Eye (tissue), 1 donor: ENCODE data around the gene SPECC1L.
A peak's percentile ranks its signal among the peaks of the same experiment; 100 is the strongest.

Source experiments
- DNase-seq: peaks from one replicate; pipeline ENCODE4 v3.0.0-alpha.2; 2015

The SPECC1L gene

GRCh38 chr22:24323695-24324094, 53.1 kb downstream of the SPECC1L start:
- no peak for DNase-seq

- no peak for DNase-seq
These were observed 53.5 kb downstream of the SPECC1L start for GRCh38 chr22:24324137-24324536.

- peak; percentile 70 for DNase-seq
These were observed 54.6 kb downstream of the SPECC1L start for GRCh38 chr22:24325105-24325757.

GRCh38 chr22:24326266-24326665, 55.6 kb downstream of the SPECC1L start:
- no peak for DNase-seq

GRCh38 chr22:24327832-24328231, 57.2 kb downstream of the SPECC1L start:
- no peak for DNase-seq

- no peak for DNase-seq
These were observed 58.8 kb downstream of the SPECC1L start for GRCh38 chr22:24329453-24329852.

GRCh38 chr22:24330636-24331035, 60.0 kb downstream of the SPECC1L start:
- DNase-seq: no peak

- no peak for DNase-seq
These were observed 61.1 kb downstream of the SPECC1L start for GRCh38 chr22:24331468-24332440.

GRCh38 chr22:24333301-24333700, 62.7 kb downstream of the SPECC1L start:
- no peak for DNase-seq

GRCh38 chr22:24335496-24335895, 64.9 kb downstream of the SPECC1L start:
- DNase-seq: no peak

- DNase-seq: no peak
These were observed 67.4 kb downstream of the SPECC1L start for GRCh38 chr22:24337894-24338645.

GRCh38 chr22:24338726-24339451, 68.3 kb downstream of the SPECC1L start:
- no peak for DNase-seq

- no peak for DNase-seq
These were observed 68.8 kb downstream of the SPECC1L start for GRCh38 chr22:24339452-24339747.

- DNase-seq: no peak
These were observed 71.0 kb downstream of the SPECC1L start for GRCh38 chr22:24341627-24342026.

- no peak for DNase-seq
These were observed 80.0 kb downstream of the SPECC1L start for GRCh38 chr22:24350627-24351026.

- no peak for DNase-seq
These were observed 82.5 kb downstream of the SPECC1L start for GRCh38 chr22:24353121-24353520.

GRCh38 chr22:24355574-24355973, 84.9 kb downstream of the SPECC1L start:
- no peak for DNase-seq

GRCh38 chr22:24357547-24357946, 86.9 kb downstream of the SPECC1L start:
- no peak for DNase-seq

GRCh38 chr22:24358105-24358836, 87.6 kb downstream of the SPECC1L start:
- DNase-seq: no peak

- DNase-seq: no peak
These were observed 89.0 kb downstream of the SPECC1L start for GRCh38 chr22:24359452-24360120.

- no peak for DNase-seq
These were observed 91.5 kb downstream of the SPECC1L start for GRCh38 chr22:24361976-24362646.
